Natural killer cell (primary cell): ENCODE measurements around the gene SETDB2. TPM values are rescaled to one million over a fixed set of nuclear protein-coding genes. Genes with fewer than 3 reads are reported as not detected.

Experiments used
- ATAC-seq, 3 donors: fragments of 150-1000 bp in 2 of 3; fragments of 200-7000 bp in 1 of 3; cut with Tn5 transposase; 1 replicate in 1 of 3; 2 replicates in 2 of 3; pipeline ENCODE4 v1.10.0; 2021; ENCODE audit warnings: mild to moderate bottlenecking in 2 of 3, moderate library complexity in 2 of 3
- DNase-seq, 2 donors: peaks; one replicate each; pipeline versions ENCODE4 v3.0.0 to v3.0.0-alpha.2; 2013 to 2021; ENCODE audit warnings: mixed read lengths in 1 of 2
- H3K27ac ChIP-seq: one replicate; pipeline ENCODE4 v1.5.1; 2013; ENCODE audit warnings: mild to moderate bottlenecking, low read length
- H3K27me3 ChIP-seq: one replicate; pipeline ENCODE4 v1.6.1; 2013; ENCODE audit warnings: low read length; ENCODE audit not compliant: control insufficient read depth, insufficient read depth
- H3K36me3 ChIP-seq: one replicate; pipeline ENCODE4 v1.6.1; 2013; ENCODE audit warnings: low read length; ENCODE audit not compliant: control insufficient read depth, insufficient read depth
- H3K4me1 ChIP-seq: one replicate; pipeline ENCODE4 v1.6.1; 2013; ENCODE audit warnings: low read length; ENCODE audit not compliant: control insufficient read depth, insufficient read depth
- H3K4me3 ChIP-seq: one replicate; pipeline ENCODE4 v1.5.1; 2013; ENCODE audit warnings: low read length
- H3K9me3 ChIP-seq: one replicate; pipeline ENCODE4 v1.6.1; 2013; ENCODE audit warnings: low read length; ENCODE audit not compliant: control insufficient read depth, insufficient read depth
- H3K27ac Mint-ChIP-seq, 2 donors: one replicate each; pipeline ENCODE4 v1.8.0; 2022; ENCODE audit warnings: mild to moderate bottlenecking in 2 of 2, mixed read lengths in 2 of 2, moderate library complexity in 1 of 2
- H3K27me3 Mint-ChIP-seq, 2 donors: one replicate each; pipeline ENCODE4 v1.8.0; 2022; ENCODE audit warnings: low read depth in 2 of 2, mixed read lengths in 2 of 2
- H3K36me3 Mint-ChIP-seq: one replicate; pipeline ENCODE4 v1.8.0; 2022; ENCODE audit warnings: mixed read lengths
- H3K4me1 Mint-ChIP-seq, 2 donors: one replicate each; pipeline ENCODE4 v1.8.0; 2022; ENCODE audit warnings: mixed read lengths in 2 of 2
- H3K4me3 Mint-ChIP-seq: one replicate; pipeline ENCODE4 v1.8.0; 2022; ENCODE audit warnings: mild to moderate bottlenecking, moderate library complexity, mixed read lengths
- H3K9me3 Mint-ChIP-seq, 2 donors: one replicate each; pipeline ENCODE4 v1.8.0; 2022; ENCODE audit warnings: mixed read lengths in 2 of 2
- WGBS: methylation state at CpG from one replicate; pipeline ENCODE4 v1.1.7; 2013; ENCODE audit warnings: missing lambda C conversion rate; ENCODE audit not compliant: insufficient coverage; 5-methylcytosine and 5-hydroxymethylcytosine counted together
- intact Hi-C: fragments of 100-400 bp; cut with micrococcal nuclease; formaldehyde crosslinking; loops from one replicate; pipeline ENCODE4 v1.14.2; 2022
- total RNA-seq, 4 donors: library from RNA; stranded (reverse); fragments of 120-200 nt in 1 of 4; gene quantifications; one replicate each; pipeline versions ENCODE4 v1.2.3 to v1.2.4, GENCODE V29; 2013 to 2022
- TF ChIP-seq, protein P1 (sequence below): fragments of 200-600 bp; IDR thresholded peaks from one replicate; pipeline ENCODE4 v1.8.0; 2022; ENCODE audit warnings: antibody characterized with exemption

Gene SETDB2
- total RNA-seq, 3 donors from 2014 or later (not counting 1 experiment from before 2014, with no cell fraction given): 15.8 to 17.4 (median 16.4) TPM

DNA sequence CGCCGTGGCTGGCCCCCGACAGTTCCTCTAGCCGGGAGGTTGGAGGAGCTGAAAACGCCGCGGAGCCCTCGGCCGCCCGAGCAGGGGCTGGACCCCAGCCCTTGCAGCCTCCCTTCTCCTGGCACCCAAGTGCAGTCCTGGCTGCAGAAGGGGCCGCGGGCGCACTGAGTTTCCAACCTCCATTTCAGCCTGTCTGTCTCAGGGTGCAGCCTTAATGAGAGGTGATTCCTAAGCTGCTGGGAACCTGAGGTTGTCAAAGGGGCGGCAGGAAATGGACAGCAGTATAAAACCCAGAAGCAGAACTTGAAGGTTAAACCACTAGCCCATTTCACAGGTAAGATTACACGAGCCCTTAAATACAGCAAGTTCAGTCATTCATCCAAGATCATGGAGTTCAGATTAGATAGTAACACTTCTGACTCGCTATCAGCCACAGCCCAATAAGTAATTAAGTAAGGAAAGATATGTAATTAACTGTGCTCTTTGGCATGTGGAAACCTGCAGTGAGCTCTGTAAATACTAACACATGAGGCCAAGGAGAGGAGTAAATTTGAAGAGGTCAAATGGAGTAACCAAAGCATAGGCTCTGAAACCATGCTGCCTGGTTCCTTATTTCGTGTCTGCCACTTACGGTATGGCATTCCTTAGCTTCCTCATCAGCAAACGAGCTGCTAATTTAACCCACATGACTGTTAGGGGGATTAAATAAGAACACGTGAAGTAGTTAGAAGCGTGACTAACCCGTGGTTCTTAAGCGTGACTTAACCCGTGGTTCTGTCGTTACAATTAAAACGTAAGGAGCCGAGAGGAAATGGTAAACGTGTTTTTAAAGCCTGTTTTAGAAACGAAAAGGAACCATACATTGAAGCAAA, 686 bp downstream of the SETDB2 start:
- Histone ChIP-seq H3K36me3 (no peaks in the 10 kb centered on the region), H3K27ac (peak overlapping the region; percentile 81), H3K4me3 (peak overlapping the region; percentile 55), H3K27me3 (no peaks in the 10 kb centered on the region), H3K9me3 (no peaks in the 10 kb centered on the region), H3K4me1 (peaks cover 17% of the 10 kb centered on the region)
- DNase-seq (peak; percentile 33 to 76), ATAC-seq (peak; percentile 5 to 22 (median 21))
- intact Hi-C loops: loop anchor here (1.0 to 10.0 kb wide), 6 partner anchors 51 to 980 kb away; partner anchors contain the start of genes FNDC3A, KPNA3 and PHF11
- Mint-ChIP-seq H3K9me3 (no peaks in the 10 kb centered on the region), H3K4me3 (peak overlapping the region; percentile 98), H3K4me1 (peaks cover 40 to 49% of the 10 kb centered on the region in 2 donors), H3K27ac (peak overlapping the region; percentile 96 to 97), H3K36me3 (no peaks in the 10 kb centered on the region), H3K27me3 (no peaks in the 10 kb centered on the region)
- WGBS: under 1% methylated on average over 27 of the region's 29 CpGs
- TF ChIP-seq, protein P1, sequence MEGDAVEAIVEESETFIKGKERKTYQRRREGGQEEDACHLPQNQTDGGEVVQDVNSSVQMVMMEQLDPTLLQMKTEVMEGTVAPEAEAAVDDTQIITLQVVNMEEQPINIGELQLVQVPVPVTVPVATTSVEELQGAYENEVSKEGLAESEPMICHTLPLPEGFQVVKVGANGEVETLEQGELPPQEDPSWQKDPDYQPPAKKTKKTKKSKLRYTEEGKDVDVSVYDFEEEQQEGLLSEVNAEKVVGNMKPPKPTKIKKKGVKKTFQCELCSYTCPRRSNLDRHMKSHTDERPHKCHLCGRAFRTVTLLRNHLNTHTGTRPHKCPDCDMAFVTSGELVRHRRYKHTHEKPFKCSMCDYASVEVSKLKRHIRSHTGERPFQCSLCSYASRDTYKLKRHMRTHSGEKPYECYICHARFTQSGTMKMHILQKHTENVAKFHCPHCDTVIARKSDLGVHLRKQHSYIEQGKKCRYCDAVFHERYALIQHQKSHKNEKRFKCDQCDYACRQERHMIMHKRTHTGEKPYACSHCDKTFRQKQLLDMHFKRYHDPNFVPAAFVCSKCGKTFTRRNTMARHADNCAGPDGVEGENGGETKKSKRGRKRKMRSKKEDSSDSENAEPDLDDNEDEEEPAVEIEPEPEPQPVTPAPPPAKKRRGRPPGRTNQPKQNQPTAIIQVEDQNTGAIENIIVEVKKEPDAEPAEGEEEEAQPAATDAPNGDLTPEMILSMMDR: no peak

- no peaks in the 10 kb centered on the region for H3K9me3 ChIP-seq
- H3K4me1 ChIP-seq: peaks cover 17% of the 10 kb centered on the region
- no peaks in the 10 kb centered on the region for H3K36me3 Mint-ChIP-seq
- ATAC-seq (no peak), DNase-seq (no peak)
- no peaks in the 10 kb centered on the region for H3K9me3 Mint-ChIP-seq
- H3K4me1 Mint-ChIP-seq: peaks cover 40 to 55% of the 10 kb centered on the region in 2 donors
- H3K4me3 Mint-ChIP-seq: peak overlapping the region; percentile 50
- H3K4me3 ChIP-seq: no peak overlapping the region
- intact Hi-C loops: loop anchor here (10.0 kb wide), 2 partner anchors 678 to 978 kb away; no protein-coding TSS in a partner anchor
- H3K27me3 Mint-ChIP-seq: no peaks in the 10 kb centered on the region
- H3K27me3 ChIP-seq: no peaks in the 10 kb centered on the region
- H3K27ac ChIP-seq: peak overlapping the region; percentile 81
- H3K27ac Mint-ChIP-seq: peak overlapping the region; percentile 96 to 97
- TF ChIP-seq, protein P1: no peak
- H3K36me3 ChIP-seq: no peaks in the 10 kb centered on the region
Observed at GRCh38 chr13:49446473-49446872, 2.4 kb downstream of the SETDB2 start.

- Mint-ChIP-seq H3K9me3 (no peaks in the 10 kb centered on the region), H3K27ac (peak overlapping the region; percentile 96 to 97), H3K4me3 (no peak overlapping the region), H3K27me3 (no peaks in the 10 kb centered on the region), H3K36me3 (no peaks in the 10 kb centered on the region), H3K4me1 (peaks cover 38 to 45% of the 10 kb centered on the region in 2 donors)
- ATAC-seq (no peak), DNase-seq (no peak)
- H3K4me3 ChIP-seq: no peak overlapping the region
- no peaks in the 10 kb centered on the region for H3K27me3 ChIP-seq
- intact Hi-C loops: loop anchor here (10.0 kb wide), 2 partner anchors 676 to 976 kb away; no protein-coding TSS in a partner anchor
- H3K9me3 ChIP-seq: no peaks in the 10 kb centered on the region
- no CpG with 5 or more reads among the region's 2 CpGs for WGBS
- H3K36me3 ChIP-seq: no peaks in the 10 kb centered on the region
- peaks cover 9% of the 10 kb centered on the region for H3K4me1 ChIP-seq
- TF ChIP-seq, protein P1: no peak
- no peak overlapping the region for H3K27ac ChIP-seq
Observed at GRCh38 chr13:49448753-49449152, 4.7 kb downstream of the SETDB2 start.
